ENCODE results near the gene TSHR.

- TF ChIP-seq CTCF (conservative IDR thresholded peaks at IDR 0.05; ENCODE audit: low read depth, low read length) (no peak), EZH2phosphoT487 (IDR thresholded peaks at IDR 0.05; ENCODE audit: borderline replicate concordance, low read length) (no peak), EZH2 (IDR thresholded peaks at IDR 0.05; ENCODE audit: low read length, unreplicated experiment) (no peak)
Measured at GRCh38 chr14:81042438-81042837, 87.0 kb downstream of the TSHR start.
